CD14-positive monocyte (primary cell): ENCODE results near the gene PRSS1. TPM values are rescaled to one million over a fixed set of nuclear protein-coding genes. Genes with fewer than 3 reads are reported as not detected.

Experiments used
- DNase-seq, 3 donors: peaks; one replicate each; pipeline ENCODE4 v3.0.0-alpha.2; 2011 to 2022
- H2AFZ ChIP-seq: 2 replicates; pipeline ENCODE4 v1.6.0; 2012; ENCODE audit warnings: mild to moderate bottlenecking, low read depth, low read length, inconsistent platforms; ENCODE audit not compliant: insufficient read depth, poor library complexity, severe bottlenecking
- H3K27ac ChIP-seq, 2 donors: 1 replicate in 1 of 2; 2 replicates in 1 of 2; pipeline ENCODE4 v1.5.1; 2012 to 2013; ENCODE audit warnings: low read length in 2 of 2, control low read depth in 1 of 2, inconsistent platforms in 1 of 2, low read depth in 1 of 2, mild to moderate bottlenecking in 1 of 2
- H3K27me3 ChIP-seq, 2 donors: one replicate each; pipeline versions ENCODE4 v1.6.0 to v1.6.1; 2011 to 2013; ENCODE audit warnings: low read length in 2 of 2; ENCODE audit not compliant: control insufficient read depth in 2 of 2, insufficient read depth in 2 of 2
- H3K36me3 ChIP-seq, 2 donors: replicated peaks in 1 of 2; 1 replicate in 1 of 2; 2 replicates in 1 of 2; pipeline versions ENCODE4 v1.5.1 to v1.6.1; 2012 to 2013; ENCODE audit warnings: low read length in 2 of 2, control low read depth in 1 of 2, inconsistent platforms in 1 of 2, mild to moderate bottlenecking in 1 of 2; ENCODE audit not compliant: insufficient read depth in 2 of 2, control insufficient read depth in 1 of 2
- H3K4me1 ChIP-seq, 2 donors: 1 replicate in 1 of 2; 2 replicates in 1 of 2; pipeline versions ENCODE4 v1.5.1 to v1.6.1; 2012 to 2013; ENCODE audit warnings: low read length in 2 of 2, control low read depth in 1 of 2, inconsistent platforms in 1 of 2, mild to moderate bottlenecking in 1 of 2, moderate library complexity in 1 of 2; ENCODE audit not compliant: insufficient read depth in 2 of 2, control insufficient read depth in 1 of 2
- H3K4me2 ChIP-seq: replicated peaks from 2 replicates; pipeline ENCODE3; 2012; ENCODE audit warnings: low read length, moderate library complexity, mild to moderate bottlenecking; ENCODE audit not compliant: poor library complexity, severe bottlenecking; ENCODE audit errors: extremely low read depth
- H3K4me3 ChIP-seq, 3 experiments: fragments of 200-600 bp in 1 of 3; sonication (generic) in 1 of 3; replicated peaks in 1 of 3; 1 replicate in 2 of 3; 2 replicates in 1 of 3; pipeline ENCODE4 v1.5.1; 2011 to 2013; ENCODE audit warnings: low read length in 3 of 3, mild to moderate bottlenecking in 3 of 3, control low read depth in 2 of 3, low read depth in 2 of 3, inconsistent platforms in 1 of 3, moderate library complexity in 1 of 3
- H3K79me2 ChIP-seq: 2 replicates; pipeline ENCODE4 v1.6.0; 2012; ENCODE audit warnings: mild to moderate bottlenecking, control low read depth, inconsistent platforms, low read length, moderate library complexity; ENCODE audit not compliant: insufficient read depth
- H3K9ac ChIP-seq: 2 replicates; pipeline ENCODE4 v1.6.0; 2017; ENCODE audit warnings: low read length, mild to moderate bottlenecking; ENCODE audit not compliant: insufficient read depth, poor library complexity, severe bottlenecking
- H3K9me3 ChIP-seq, 2 donors: replicated peaks in 1 of 2; 1 replicate in 1 of 2; 2 replicates in 1 of 2; pipeline versions ENCODE4 v1.5.1 to v1.6.1; 2012 to 2013; ENCODE audit warnings: low read length in 2 of 2, control low read depth in 1 of 2; ENCODE audit not compliant: control insufficient read depth in 1 of 2, insufficient read depth in 1 of 2
- H4K20me1 ChIP-seq: 2 replicates; pipeline ENCODE4 v1.6.0; 2012; ENCODE audit warnings: mild to moderate bottlenecking, low read length, control low read depth, moderate library complexity; ENCODE audit not compliant: insufficient read depth
- H3K27ac Mint-ChIP-seq, 7 donors: one replicate each; pipeline ENCODE4 v1.8.0; 2020; ENCODE audit warnings: mild to moderate bottlenecking in 7 of 7, mixed read lengths in 7 of 7, moderate library complexity in 6 of 7, inconsistent platforms in 2 of 7
- H3K27me3 Mint-ChIP-seq, 3 donors: one replicate each; pipeline ENCODE4 v1.8.0; 2021 to 2022; ENCODE audit warnings: low read depth in 3 of 3, mild to moderate bottlenecking in 3 of 3, mixed read lengths in 3 of 3, moderate library complexity in 3 of 3, inconsistent platforms in 1 of 3
- H3K36me3 Mint-ChIP-seq, 2 donors: one replicate each; pipeline ENCODE4 v1.8.0; 2020; ENCODE audit warnings: mixed read lengths in 2 of 2, inconsistent platforms in 1 of 2, mild to moderate bottlenecking in 1 of 2
- H3K4me1 Mint-ChIP-seq: one replicate; pipeline ENCODE4 v1.8.0; 2020; ENCODE audit warnings: mild to moderate bottlenecking, mixed read lengths
- H3K4me3 Mint-ChIP-seq, 2 donors: one replicate each; pipeline ENCODE4 v1.8.0; 2020; ENCODE audit warnings: mild to moderate bottlenecking in 2 of 2, mixed read lengths in 2 of 2, moderate library complexity in 1 of 2
- H3K9me3 Mint-ChIP-seq, 7 donors: one replicate each; pipeline ENCODE4 v1.8.0; 2020 to 2022; ENCODE audit warnings: mixed read lengths in 7 of 7, mild to moderate bottlenecking in 6 of 7, moderate library complexity in 6 of 7, inconsistent platforms in 2 of 7
- CTCF ChIP-seq: fragments of 200-600 bp; IDR thresholded peaks from one replicate; pipeline ENCODE4 v1.8.0; 2022; ENCODE audit warnings: antibody characterized with exemption, mild to moderate bottlenecking
- WGBS: methylation state at CpG from one replicate; pipeline ENCODE4 v1.1.5; 2013; ENCODE audit warnings: missing lambda C conversion rate; ENCODE audit not compliant: insufficient coverage; 5-methylcytosine and 5-hydroxymethylcytosine counted together
- intact Hi-C, 2 donors: fragments of 100-400 bp; cut with micrococcal nuclease; formaldehyde crosslinking; loops; one replicate each; pipeline versions ENCODE4 v1.15.0 to v1.15.1; 2023
- polyA plus RNA-seq, 3 donors: library from polyadenylated mRNA; depleted of rRNA in 1 of 3; unstranded in 2 of 3; stranded (reverse) in 1 of 3; fragments of 300-500 nt in 2 of 3; fragments of >200 nt in 1 of 3; fragmentation: Illumina TruSeq in 2 of 3; gene quantifications; 1 replicate in 2 of 3; 2 replicates in 1 of 3; pipeline ENCODE4 v1.2.3, GENCODE V29; 2012 to 2021

Gene PRSS1
- polyA plus RNA-seq, 3 donors = not detected

- H3K4me1 ChIP-seq = peaks cover 6 to 7% of the 10 kb centered on the region in 2 donors
- no peak overlapping the region for H3K9ac ChIP-seq
- Mint-ChIP-seq H3K9me3 (peaks cover 0 to 9% (median 3%) of the 10 kb centered on the region in 7 donors), H3K27me3 (peaks cover 24 to 32% (median 28%) of the 10 kb centered on the region in 3 donors), H3K4me1 (peaks cover 9% of the 10 kb centered on the region), H3K4me3 (no peak overlapping the region), H3K36me3 (peaks cover 0 to 4% of the 10 kb centered on the region in 2 donors), H3K27ac (no peak overlapping the region)
- 100% methylated on average over 1 of the region's 1 CpG for whole genome bisulfite sequencing
- no peak for DNase-seq
- no peak overlapping the region for H2AFZ ChIP-seq
- H3K79me2 ChIP-seq = no peaks in the 10 kb centered on the region
- intact Hi-C loops = no loop called here
- H3K27me3 ChIP-seq = peaks cover 21 to 25% of the 10 kb centered on the region in 2 donors
- no peak overlapping the region for H3K4me2 ChIP-seq
- H3K4me3 ChIP-seq = no peak overlapping the region
- TF ChIP-seq CTCF = no peak
- H3K9me3 ChIP-seq = peaks cover 0 to 12% of the 10 kb centered on the region in 2 donors
- no peaks in the 10 kb centered on the region for H3K36me3 ChIP-seq
- H4K20me1 ChIP-seq = no peaks in the 10 kb centered on the region
- H3K27ac ChIP-seq = no peak overlapping the region
Measured at GRCh38 chr7:142792129-142792528, 42.9 kb downstream of the PRSS1 start.

- Histone ChIP-seq H3K9me3 (peaks cover 0 to 16% of the 10 kb centered on the region in 2 donors), H3K4me1 (peaks cover 11% of the 10 kb centered on the region in 2 donors), H3K27ac (no peak overlapping the region), H4K20me1 (no peaks in the 10 kb centered on the region), H3K36me3 (no peaks in the 10 kb centered on the region), H3K9ac (no peak overlapping the region), H3K27me3 (peaks cover 26 to 30% of the 10 kb centered on the region in 2 donors), H3K79me2 (no peaks in the 10 kb centered on the region), H3K4me3 (no peak overlapping the region), H2AFZ (no peak overlapping the region), H3K4me2 (no peak overlapping the region)
- peak overlapping the region in 1 of 7 donors; percentile 51 for H3K27ac Mint-ChIP-seq
- H3K4me3 Mint-ChIP-seq = no peak overlapping the region
- peaks cover 14% of the 10 kb centered on the region for H3K4me1 Mint-ChIP-seq
- DNase-seq = no peak
- H3K9me3 Mint-ChIP-seq = peaks cover 0 to 14% (median 5%) of the 10 kb centered on the region in 7 donors
- peaks cover 2 to 5% of the 10 kb centered on the region in 2 donors for H3K36me3 Mint-ChIP-seq
- WGBS = no CpG with 5 or more reads among the region's 2 CpGs
- TF ChIP-seq CTCF = no peak
- peaks cover 29 to 36% (median 33%) of the 10 kb centered on the region in 3 donors for H3K27me3 Mint-ChIP-seq
- intact Hi-C loops = no loop called here
Measured at GRCh38 chr7:142792593-142792992, 43.3 kb downstream of the PRSS1 start.
